IPS-15b (cell line): ENCODE measurements around the gene OTUD3.

Experiments
- H3K27me3 ChIP-seq: one replicate; pipeline ENCODE4 v1.6.1; 2013; ENCODE audit warnings: low read length; ENCODE audit not compliant: control insufficient read depth, insufficient read depth
- H3K36me3 ChIP-seq: one replicate; pipeline ENCODE4 v1.6.1; 2013; ENCODE audit warnings: low read length; ENCODE audit not compliant: control insufficient read depth, insufficient read depth
- H3K4me1 ChIP-seq: one replicate; pipeline ENCODE4 v1.6.1; 2013; ENCODE audit warnings: mild to moderate bottlenecking, low read length; ENCODE audit not compliant: control insufficient read depth, insufficient read depth
- H3K4me3 ChIP-seq: one replicate; pipeline ENCODE4 v1.5.1; 2013; ENCODE audit warnings: low read depth, low read length
- H3K9ac ChIP-seq: one replicate; pipeline ENCODE4 v1.6.1; 2013; ENCODE audit warnings: low read depth, mild to moderate bottlenecking, low read length
- H3K9me3 ChIP-seq: one replicate; pipeline ENCODE4 v1.6.1; 2013; ENCODE audit warnings: mild to moderate bottlenecking, low read length; ENCODE audit not compliant: control insufficient read depth, insufficient read depth

OTUD3 gene

DNA sequence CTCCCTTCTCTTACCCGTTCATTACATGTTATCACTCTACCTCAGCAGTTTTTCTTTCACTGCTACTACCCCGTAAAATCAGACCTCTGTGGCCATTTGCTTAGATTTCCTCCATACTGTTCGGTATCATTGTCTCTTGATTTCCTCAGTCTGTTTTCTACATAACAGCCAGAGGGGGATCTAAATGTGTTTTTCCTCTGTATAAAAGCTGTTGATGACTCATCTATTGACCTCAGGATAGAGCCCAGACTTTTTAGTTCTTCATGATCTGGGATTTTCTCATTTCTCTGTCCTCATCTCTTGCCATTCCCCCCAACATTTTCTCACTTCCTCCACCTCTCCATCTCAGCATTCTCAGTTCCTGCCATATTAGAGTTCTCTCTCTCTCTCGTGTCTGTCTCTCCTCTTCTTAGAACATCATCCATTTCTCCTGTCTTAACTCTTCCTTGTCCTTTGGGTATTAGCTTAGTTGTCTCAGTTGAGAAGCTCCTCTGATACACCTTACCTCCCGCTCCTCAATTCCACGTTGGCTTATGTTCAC is 10.5 kb downstream of the OTUD3 start:
- no peaks in the 10 kb centered on the region for H3K9me3 ChIP-seq
- no peaks in the 10 kb centered on the region for H3K27me3 ChIP-seq
- H3K4me3 ChIP-seq = no peak overlapping the region
- H3K36me3 ChIP-seq = peaks cover 5% of the 10 kb centered on the region
- H3K4me1 ChIP-seq = no peaks in the 10 kb centered on the region
- H3K9ac ChIP-seq = no peak overlapping the region

DNA sequence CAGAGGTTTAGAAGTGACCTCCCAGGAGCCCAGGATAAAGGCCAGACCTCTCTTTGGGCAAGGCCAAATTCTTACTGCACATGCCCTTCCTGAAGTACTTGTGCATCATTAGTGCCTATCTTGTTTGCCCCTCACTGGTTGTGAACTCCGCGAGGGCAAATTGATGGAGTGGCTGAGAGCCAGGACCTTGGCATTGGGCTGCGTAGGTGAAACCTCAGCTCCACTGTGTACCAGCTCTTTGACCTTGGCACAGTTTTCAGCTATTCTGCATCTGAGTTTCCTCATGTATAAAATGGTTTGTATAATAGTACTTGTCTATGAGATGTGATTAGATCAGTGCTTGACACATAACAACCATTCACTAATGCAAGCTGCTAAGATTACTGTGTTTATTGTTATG is 11.5 kb downstream of the OTUD3 start:
- H3K36me3 ChIP-seq = peaks cover 6% of the 10 kb centered on the region
- H3K9me3 ChIP-seq = no peaks in the 10 kb centered on the region
- H3K4me1 ChIP-seq = no peaks in the 10 kb centered on the region
- no peaks in the 10 kb centered on the region for H3K27me3 ChIP-seq
- H3K9ac ChIP-seq = no peak overlapping the region
- no peak overlapping the region for H3K4me3 ChIP-seq

DNA sequence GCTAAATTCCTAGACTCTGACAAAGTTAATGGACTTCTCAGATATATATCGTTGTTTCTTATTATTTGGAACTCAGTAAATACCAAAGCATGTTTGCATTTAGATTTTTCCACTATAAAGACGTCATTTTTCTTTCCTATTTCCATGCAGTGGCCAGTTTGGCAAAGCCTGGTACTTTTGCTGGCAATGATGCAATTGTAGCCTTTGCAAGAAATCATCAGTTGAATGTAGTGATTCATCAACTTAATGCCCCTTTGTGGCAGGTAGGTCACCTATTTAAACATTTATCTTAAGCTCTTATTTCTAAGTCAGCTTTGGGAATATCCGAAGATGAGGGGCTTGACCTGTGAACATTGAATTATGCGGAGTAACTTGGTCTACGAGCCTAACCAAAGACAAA is 12.0 kb downstream of the OTUD3 start:
- H3K4me1 ChIP-seq = no peaks in the 10 kb centered on the region
- no peak overlapping the region for H3K9ac ChIP-seq
- H3K27me3 ChIP-seq = no peaks in the 10 kb centered on the region
- H3K4me3 ChIP-seq = no peak overlapping the region
- no peaks in the 10 kb centered on the region for H3K9me3 ChIP-seq
- peaks cover 8% of the 10 kb centered on the region for H3K36me3 ChIP-seq

DNA sequence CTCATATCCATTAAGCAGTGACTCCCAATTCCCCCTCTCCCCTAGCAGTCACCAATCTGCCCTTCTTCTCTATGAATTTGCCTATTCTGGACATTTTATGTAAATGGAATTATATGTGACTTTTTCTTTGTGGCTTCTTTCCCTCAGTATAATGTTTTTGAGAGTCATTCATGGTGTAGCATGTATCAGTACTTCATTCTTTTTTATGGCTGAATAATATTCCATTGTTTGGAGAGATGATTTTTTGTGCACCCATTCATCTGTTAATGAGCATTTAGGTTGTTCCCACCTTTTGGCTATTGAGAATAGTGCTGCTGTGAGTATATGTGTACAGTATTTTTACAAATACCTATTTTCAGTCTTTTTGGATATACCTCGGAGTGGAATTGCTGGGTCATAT is 19.5 kb downstream of the OTUD3 start:
- peaks cover 15% of the 10 kb centered on the region for H3K36me3 ChIP-seq
- H3K9ac ChIP-seq = no peak overlapping the region
- no peak overlapping the region for H3K4me3 ChIP-seq
- H3K4me1 ChIP-seq = no peaks in the 10 kb centered on the region
- H3K27me3 ChIP-seq = no peaks in the 10 kb centered on the region
- H3K9me3 ChIP-seq = no peaks in the 10 kb centered on the region

DNA sequence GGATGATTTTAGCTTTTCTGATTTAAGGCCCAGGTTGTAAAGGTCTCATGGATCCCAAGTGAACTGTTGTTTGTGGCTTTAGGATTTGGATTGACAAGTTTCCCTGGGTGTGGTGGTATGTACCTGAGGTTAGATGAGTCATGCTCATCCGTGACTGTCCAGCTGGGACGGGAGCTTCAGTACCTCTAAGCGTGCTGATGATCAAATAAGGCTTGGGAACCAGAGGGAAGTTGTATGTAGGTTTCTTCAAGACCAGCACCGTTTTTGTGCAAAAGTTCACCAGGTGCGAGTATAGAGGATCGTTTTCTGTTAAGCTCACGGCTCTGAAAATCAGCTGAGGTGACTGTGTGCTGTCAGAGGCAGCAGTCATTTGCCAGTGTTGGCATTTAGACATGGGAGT is 21.4 kb downstream of the OTUD3 start:
- H3K4me3 ChIP-seq = no peak overlapping the region
- H3K27me3 ChIP-seq = no peaks in the 10 kb centered on the region
- peaks cover 25% of the 10 kb centered on the region for H3K36me3 ChIP-seq
- no peaks in the 10 kb centered on the region for H3K4me1 ChIP-seq
- no peak overlapping the region for H3K9ac ChIP-seq
- H3K9me3 ChIP-seq = no peaks in the 10 kb centered on the region

DNA sequence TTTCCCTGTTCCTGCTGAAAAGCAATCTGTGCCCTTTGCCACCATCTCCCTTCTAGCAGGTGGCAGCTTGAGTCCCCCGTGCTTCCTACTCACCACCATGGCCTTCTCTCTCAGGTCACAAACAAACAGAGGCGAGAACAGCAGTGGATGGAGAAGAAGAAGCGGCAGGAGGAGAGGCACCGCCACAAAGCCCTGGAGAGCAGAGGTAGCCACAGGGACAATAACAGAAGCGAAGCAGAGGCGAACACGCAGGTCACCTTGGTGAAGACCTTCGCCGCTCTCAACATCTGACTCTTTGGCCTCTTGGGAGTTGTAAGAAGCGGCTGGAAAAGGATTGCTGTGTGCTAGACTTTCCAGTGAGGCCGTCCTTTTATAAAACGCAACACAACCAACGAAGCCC is 25.3 kb downstream of the OTUD3 start:
- Histone ChIP-seq H3K4me3 (no peak overlapping the region), H3K36me3 (peaks cover 28% of the 10 kb centered on the region), H3K27me3 (no peaks in the 10 kb centered on the region), H3K9ac (no peak overlapping the region), H3K9me3 (no peaks in the 10 kb centered on the region), H3K4me1 (no peaks in the 10 kb centered on the region)

DNA sequence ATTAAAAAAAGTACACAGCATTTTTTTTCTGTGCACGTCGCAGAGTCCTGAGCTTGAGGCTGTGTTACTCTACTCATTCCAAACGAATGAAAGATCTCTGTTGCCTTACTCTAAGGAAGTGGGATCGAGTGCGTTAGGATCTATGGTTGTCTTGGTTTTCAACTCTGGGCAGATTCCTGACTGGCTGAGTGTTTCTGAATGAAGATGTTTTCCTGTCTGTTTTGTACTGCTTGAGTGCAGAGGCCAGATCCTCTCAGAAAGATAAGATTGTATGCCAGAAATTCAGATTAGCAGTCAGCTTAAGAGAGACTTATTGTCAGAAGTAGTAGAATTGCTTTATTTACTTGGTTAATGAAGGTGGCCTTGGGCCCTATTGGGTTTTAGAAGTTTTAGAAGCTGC is 27.2 kb downstream of the OTUD3 start:
- H3K36me3 ChIP-seq = peaks cover 36% of the 10 kb centered on the region
- H3K9me3 ChIP-seq = no peaks in the 10 kb centered on the region
- H3K9ac ChIP-seq = no peak overlapping the region
- no peak overlapping the region for H3K4me3 ChIP-seq
- no peaks in the 10 kb centered on the region for H3K27me3 ChIP-seq
- H3K4me1 ChIP-seq = no peaks in the 10 kb centered on the region

DNA sequence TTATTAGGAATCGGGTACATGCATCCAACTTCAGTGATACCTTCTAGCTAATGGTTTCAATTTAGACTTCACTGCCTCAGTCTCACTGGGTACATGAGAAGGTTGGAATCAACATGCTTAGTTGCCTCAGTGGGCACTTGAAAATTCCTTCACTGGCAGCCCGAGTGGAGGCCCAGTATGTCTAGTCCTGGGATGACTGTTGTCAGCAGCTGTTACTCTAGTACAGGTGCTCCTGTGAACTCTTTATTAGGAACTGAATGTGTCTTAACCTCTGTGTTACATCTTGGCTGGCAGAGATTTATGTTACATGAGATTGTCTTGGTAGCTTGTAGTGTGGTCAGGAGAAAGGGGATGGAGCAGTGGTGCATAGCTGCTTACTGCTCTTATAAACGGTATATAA is 27.8 kb downstream of the OTUD3 start:
- Histone ChIP-seq H3K27me3 (no peaks in the 10 kb centered on the region), H3K4me3 (no peak overlapping the region), H3K9me3 (no peaks in the 10 kb centered on the region), H3K4me1 (no peaks in the 10 kb centered on the region), H3K36me3 (peaks cover 36% of the 10 kb centered on the region), H3K9ac (no peak overlapping the region)

DNA sequence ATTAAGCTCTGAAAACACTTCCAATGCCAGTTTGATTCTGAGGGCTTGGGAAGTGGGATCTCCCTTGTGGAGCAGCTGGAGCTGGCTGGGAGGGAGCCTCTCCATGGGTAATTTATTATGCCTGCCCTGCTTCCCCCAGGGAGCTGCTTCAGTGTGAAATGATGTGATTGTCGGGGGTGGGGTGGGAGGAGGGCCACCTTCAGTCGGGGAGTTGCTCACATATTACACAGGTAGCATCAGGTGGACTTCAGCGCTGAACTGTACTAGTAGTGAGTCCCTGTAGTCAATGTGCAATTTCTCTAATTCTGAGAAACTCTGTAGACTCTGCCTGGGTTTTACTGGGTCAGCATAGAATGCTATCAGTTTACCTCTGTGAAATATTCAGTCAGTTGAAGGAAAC is 28.5 kb downstream of the OTUD3 start:
- H3K4me1 ChIP-seq = no peaks in the 10 kb centered on the region
- H3K27me3 ChIP-seq = no peaks in the 10 kb centered on the region
- no peaks in the 10 kb centered on the region for H3K9me3 ChIP-seq
- peaks cover 34% of the 10 kb centered on the region for H3K36me3 ChIP-seq
- no peak overlapping the region for H3K4me3 ChIP-seq
- H3K9ac ChIP-seq = no peak overlapping the region

DNA sequence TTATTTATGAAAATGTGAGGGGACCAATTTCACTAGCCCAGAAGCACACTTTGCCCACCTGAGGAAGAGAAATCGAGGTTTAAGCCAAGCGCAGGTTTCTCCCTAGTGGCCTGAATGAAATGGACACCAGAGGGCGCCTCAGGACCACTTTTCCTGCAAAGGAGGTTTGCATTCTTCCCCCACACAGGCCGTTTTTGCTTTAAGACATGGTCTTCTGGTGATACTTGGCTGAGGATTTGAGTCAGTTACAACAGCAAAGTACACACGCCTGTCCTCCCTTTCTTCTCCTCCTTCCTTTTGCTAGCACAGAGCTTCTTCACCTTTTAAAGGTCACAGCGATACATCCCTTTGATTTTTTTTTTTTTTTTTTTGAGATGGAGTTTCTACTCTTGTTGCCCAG is 35.9 kb downstream of the OTUD3 start:
- Histone ChIP-seq H3K9ac (no peak overlapping the region), H3K36me3 (peaks cover 3% of the 10 kb centered on the region), H3K27me3 (no peaks in the 10 kb centered on the region), H3K4me1 (no peaks in the 10 kb centered on the region), H3K4me3 (no peak overlapping the region), H3K9me3 (no peaks in the 10 kb centered on the region)

DNA sequence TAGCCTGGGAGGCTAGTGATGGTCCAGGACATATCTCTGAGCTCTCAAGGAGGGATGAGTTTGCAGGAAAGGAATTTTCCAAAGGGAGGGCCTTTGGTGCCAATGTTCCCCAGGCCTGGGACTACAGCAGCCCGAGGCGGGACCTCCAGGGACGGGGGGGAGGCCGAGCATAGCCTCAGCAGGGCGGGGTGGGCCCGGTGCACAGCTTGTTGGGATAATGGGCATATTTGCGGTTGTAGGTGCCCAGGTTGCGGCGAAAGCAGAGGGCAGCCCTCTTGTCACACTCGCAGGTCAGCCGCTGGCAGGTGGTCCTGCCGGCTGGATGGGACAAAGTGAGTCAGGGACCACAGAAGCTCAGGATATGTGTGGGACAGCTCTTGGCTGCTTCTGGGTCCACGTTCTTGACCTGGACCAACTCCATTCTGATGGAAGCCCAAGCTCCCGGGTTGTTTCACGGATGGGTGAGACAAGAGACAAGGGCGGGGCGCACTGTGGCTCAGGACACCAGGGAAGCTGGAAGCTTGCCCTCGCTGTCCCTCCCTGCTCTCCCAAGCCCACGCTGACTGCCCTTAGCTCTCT is 38.0 kb downstream of the OTUD3 start:
- Histone ChIP-seq H3K9me3 (no peaks in the 10 kb centered on the region), H3K4me1 (no peaks in the 10 kb centered on the region), H3K4me3 (no peak overlapping the region), H3K27me3 (no peaks in the 10 kb centered on the region), H3K9ac (no peak overlapping the region), H3K36me3 (no peaks in the 10 kb centered on the region)

DNA sequence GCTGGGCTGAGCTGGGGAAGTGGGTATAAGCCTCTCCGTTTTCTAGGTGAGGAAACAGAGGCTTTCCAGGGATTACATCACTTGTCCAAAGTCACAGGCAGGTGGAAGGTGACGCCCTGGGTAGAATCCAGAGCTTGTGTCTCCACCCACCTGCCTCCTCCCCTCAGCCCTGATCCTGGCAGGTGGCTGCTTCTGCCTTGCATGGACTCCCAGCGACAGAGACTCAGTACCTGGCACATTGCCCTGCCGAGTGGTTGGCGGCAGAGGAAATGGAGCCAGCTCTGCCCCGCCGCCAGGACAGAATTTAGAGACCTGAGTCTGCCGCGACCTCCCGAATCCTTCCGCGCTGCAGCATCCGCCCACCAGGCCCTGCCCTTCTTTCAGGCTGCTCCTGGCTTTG is 39.1 kb downstream of the OTUD3 start:
- no peak overlapping the region for H3K4me3 ChIP-seq
- no peaks in the 10 kb centered on the region for H3K36me3 ChIP-seq
- no peaks in the 10 kb centered on the region for H3K9me3 ChIP-seq
- H3K9ac ChIP-seq = no peak overlapping the region
- H3K4me1 ChIP-seq = no peaks in the 10 kb centered on the region
- no peaks in the 10 kb centered on the region for H3K27me3 ChIP-seq
